NCI-H345 treated with DMSO at 0.1 percent for 48 hours (cell line): Measurements from ENCODE around the gene OGFOD1.

Source experiments
- DNase-seq: peaks from one replicate; lab custom pipeline; 2025; ENCODE audit not compliant: unreplicated experiment; lab: John Stamatoyannopoulos, UW

Gene OGFOD1

DNA sequence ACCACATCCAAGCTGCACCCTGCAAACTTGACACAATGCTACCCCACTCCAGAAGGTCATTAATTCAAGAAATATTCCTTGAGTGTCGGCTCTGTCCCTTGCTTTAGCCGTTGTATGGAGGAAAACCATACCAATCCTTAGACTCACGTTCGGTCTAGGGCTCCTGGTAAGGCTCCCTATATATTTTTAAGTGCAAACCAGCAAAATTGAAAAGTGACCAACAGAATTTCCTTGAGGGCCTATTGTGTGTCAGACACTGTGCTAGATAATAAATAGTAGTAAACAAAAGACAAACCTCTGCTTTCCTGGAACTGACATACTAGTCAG, 68.9 kb downstream of the OGFOD1 start:
- DNase-seq, result no peak

DNA sequence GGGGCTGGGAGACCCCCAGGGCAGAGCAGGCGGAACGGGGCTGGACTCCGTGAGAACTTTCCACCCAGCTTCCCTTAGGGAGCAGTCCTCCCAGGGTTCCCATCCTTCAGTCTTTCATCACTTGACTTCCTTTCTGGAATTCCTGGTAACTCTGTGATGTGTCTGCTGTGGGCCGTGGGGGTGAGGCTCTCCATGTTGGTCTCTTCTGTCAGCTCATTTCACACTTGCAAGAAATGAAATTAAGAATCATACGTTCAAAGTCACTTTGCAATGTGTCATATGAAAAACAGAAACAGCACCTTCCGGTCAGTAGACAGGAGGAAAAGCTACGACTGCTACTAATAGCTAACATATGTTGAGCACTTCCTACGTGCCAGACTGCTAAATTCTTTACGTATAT, 73.9 kb downstream of the OGFOD1 start:
- no peak for DNase-seq
